K562 (cell line): ENCODE results near the gene TRAPPC1. TPM values are rescaled to one million over a fixed set of nuclear protein-coding genes. Genes with fewer than 3 reads are reported as not detected.

Experiments
- ATAC-seq: fragments of 200-7000 bp; cut with Tn5 transposase; 3 replicates; pipeline ENCODE4 v1.9.1; 2020; ENCODE audit warnings: moderate library complexity
- BruUV-seq: library from RNA; stranded (reverse); fragments of 400-500 nt; replicated peaks from 2 replicates; lab custom pipeline; 2021; lab: Mats Ljungman, UMichigan
- CTCF ChIA-PET: fragments of 300-600 bp; formaldehyde crosslinking; extraction: SDS; loops from one replicate; lab custom pipeline; 2021; ENCODE audit warnings: low intra/inter-chr PET ratio; lab: Yijun Ruan, JAX
- POLR2A ChIA-PET: fragments of 300-600, 350-650 bp; sonication (Branson Sonifier 250); formaldehyde crosslinking; extraction: SDS; loops from one replicate; lab custom pipeline; 2021; ENCODE audit warnings: antibody characterized with exemption, inconsistent platforms; lab: Yijun Ruan, JAX
- DNase-seq, 4 experiments: peaks; one replicate each; pipeline versions ENCODE4 v3.0.0 to v3.0.0-alpha.2; 2011 to 2018; ENCODE audit warnings: low spot score in 3 of 4, mixed read lengths in 3 of 4; ENCODE audit errors: extremely low read depth in 1 of 4
- FAIRE-seq: peaks from 2 replicates; lab custom pipeline; 2011; peaks lifted over from hg19 to GRCh38; lab: Jason Lieb, UNC
- H2AFZ ChIP-seq: 2 replicates; pipeline ENCODE4 v1.6.0; 2011; ENCODE audit warnings: low read depth, low read length, control low read depth, inconsistent platforms
- H3K27ac ChIP-seq: fragments of 200-600 bp; 3 replicates; pipeline ENCODE4 v1.8.0; 2011; ENCODE audit warnings: low read depth, mild to moderate bottlenecking, control low read depth, inconsistent platforms, low read length, moderate library complexity, mixed read lengths; ENCODE audit errors: extremely low read depth
- H3K27me3 ChIP-seq, 2 experiments: fragments of 300-600 bp in 1 of 2; 2 replicates in 1 of 2; 3 replicates in 1 of 2; pipeline versions ENCODE4 v1.6.0 to v1.8.0; 2011; ENCODE audit warnings: inconsistent platforms in 2 of 2, low read length in 2 of 2, mild to moderate bottlenecking in 1 of 2, mixed read lengths in 1 of 2, moderate library complexity in 1 of 2; ENCODE audit not compliant: control insufficient read depth in 2 of 2, insufficient read depth in 2 of 2
- H3K36me3 ChIP-seq: fragments of 300-600 bp; 3 replicates; pipeline ENCODE4 v1.8.0; 2011; ENCODE audit warnings: mild to moderate bottlenecking, low read length, inconsistent platforms; ENCODE audit not compliant: control insufficient read depth, insufficient read depth
- H3K4me1 ChIP-seq, 2 experiments: fragments of 200-600 bp in 1 of 2; replicated peaks in 1 of 2; 2 replicates in 1 of 2; 3 replicates in 1 of 2; pipeline versions ENCODE4 v1.5.1 to v1.8.0; 2011; ENCODE audit warnings: inconsistent platforms in 2 of 2, low read length in 2 of 2, mild to moderate bottlenecking in 1 of 2, mixed read lengths in 1 of 2, moderate library complexity in 1 of 2; ENCODE audit not compliant: control insufficient read depth in 2 of 2, insufficient read depth in 2 of 2
- H3K4me2 ChIP-seq: 2 replicates; pipeline ENCODE4 v1.6.1; 2011; ENCODE audit warnings: low read length, control low read depth, inconsistent platforms, mixed read lengths; ENCODE audit not compliant: insufficient read depth
- H3K4me3 ChIP-seq: fragments of 200-600 bp; sonication (generic), shearing (Covaris generic); 2 replicates; pipeline ENCODE4 v1.5.1; 2016; ENCODE audit warnings: control low read depth, inconsistent platforms
- H3K79me2 ChIP-seq: fragments of 200-600 bp; 3 replicates; pipeline ENCODE4 v1.8.0; 2011; ENCODE audit warnings: low read length, inconsistent platforms; ENCODE audit not compliant: control insufficient read depth, insufficient read depth
- H3K9ac ChIP-seq, 2 experiments: 2 replicates each; pipeline versions ENCODE4 v1.6.0 to v1.6.1; 2011; ENCODE audit warnings: low read depth in 2 of 2, low read length in 2 of 2, control low read depth in 1 of 2, inconsistent platforms in 1 of 2, mild to moderate bottlenecking in 1 of 2, mixed read lengths in 1 of 2; ENCODE audit not compliant: insufficient read depth in 1 of 2
- H3K9me1 ChIP-seq: one replicate; pipeline ENCODE4 v1.6.0; 2011; ENCODE audit warnings: inconsistent platforms, mild to moderate bottlenecking, low read length, moderate library complexity; ENCODE audit not compliant: control insufficient read depth, insufficient read depth
- H3K9me3 ChIP-seq: replicated peaks from 2 replicates; pipeline ENCODE4 v1.5.1; 2011; ENCODE audit warnings: low read depth, low read length, inconsistent platforms; ENCODE audit not compliant: control insufficient read depth, insufficient read depth
- H4K20me1 ChIP-seq: replicated peaks from 2 replicates; pipeline ENCODE4 v1.6.1; 2011; ENCODE audit warnings: low read length, inconsistent platforms, mixed read lengths; ENCODE audit not compliant: control insufficient read depth, insufficient read depth
- CBX3 ChIP-seq, 2 experiments: IDR thresholded peaks; 1 replicate in 1 of 2; 2 replicates in 1 of 2; pipeline ENCODE4 v1.6.1; 2012; ENCODE audit warnings: inconsistent platforms in 2 of 2, low read length in 2 of 2, borderline replicate concordance in 1 of 2, control low read depth in 1 of 2
- ELK3 ChIP-seq: fragments of 450-650 bp; formaldehyde crosslinking; IDR thresholded peaks from 2 replicates; pipeline ENCODE4 v1.4.0; 2020; ENCODE audit warnings: mild to moderate bottlenecking
- HDAC3 ChIP-seq: fragments of 450-650 bp; IDR thresholded peaks from 2 replicates; pipeline ENCODE4 v1.6.1; 2018; ENCODE audit warnings: borderline replicate concordance, mild to moderate bottlenecking, moderate library complexity; ENCODE audit not compliant: partially characterized antibody
- IRF1 ChIP-seq: sonication (generic); formaldehyde crosslinking; IDR thresholded peaks from 2 replicates; pipeline ENCODE4 v1.8.0; 2022; ENCODE audit warnings: missing genetic modification reagents, mild to moderate bottlenecking, borderline replicate concordance
- KAT2B ChIP-seq: IDR thresholded peaks from one replicate; pipeline ENCODE4 v1.6.1; 2012; ENCODE audit warnings: low read depth, mild to moderate bottlenecking, control low read depth, inconsistent platforms, low read length, moderate library complexity
- MAZ ChIP-seq, 2 experiments: fragments of 450-650 bp in 1 of 2; sonication (generic) in 1 of 2; formaldehyde crosslinking; IDR thresholded peaks in 1 of 2; conservative IDR thresholded peaks in 1 of 2; 2 replicates each; pipeline versions ENCODE4 v1.4.0 to v1.5.0; 2020; ENCODE audit warnings: mild to moderate bottlenecking in 1 of 2, missing genetic modification reagents in 1 of 2
- MCM3 ChIP-seq: fragments of 450-650 bp; IDR thresholded peaks from 2 replicates; pipeline ENCODE4 v1.6.1; 2016
- NRF1 ChIP-seq, 2 experiments: fragments of 450-650 bp; IDR thresholded peaks in 1 of 2; conservative IDR thresholded peaks in 1 of 2; 2 replicates each; pipeline ENCODE4 v1.6.1; 2014; ENCODE audit warnings: mild to moderate bottlenecking in 2 of 2
- PML ChIP-seq: IDR thresholded peaks from 2 replicates; pipeline ENCODE4 v1.6.1; 2012; ENCODE audit warnings: low read length, inconsistent platforms
- POLR2AphosphoS2 ChIP-seq: IDR thresholded peaks from 2 replicates; pipeline ENCODE4 v1.6.1; 2012; ENCODE audit warnings: low read length, improper control_type of control experiment
- POLR2H ChIP-seq: IDR thresholded peaks from 2 replicates; pipeline ENCODE4 v1.6.1; 2016; ENCODE audit warnings: missing genetic modification characterization, low read depth, mild to moderate bottlenecking, control low read depth, missing compliant biosample characterization, moderate library complexity
- TEAD2 ChIP-seq: fragments of 450-650 bp; IDR thresholded peaks from 2 replicates; pipeline ENCODE4 v1.6.1; 2016; ENCODE audit warnings: missing genetic modification characterization, control low read depth, missing compliant biosample characterization
- UBTF ChIP-seq, 2 experiments: IDR thresholded peaks; 2 replicates each; pipeline ENCODE4 v1.6.1; 2012; ENCODE audit warnings: improper control_type of control experiment in 2 of 2, low read depth in 2 of 2, low read length in 2 of 2, borderline replicate concordance in 1 of 2
- ZNF282 ChIP-seq: sonication (generic); formaldehyde crosslinking; IDR thresholded peaks from 2 replicates; pipeline ENCODE4 v1.8.1; 2023; ENCODE audit warnings: missing genetic modification reagents
- ZNF699 ChIP-seq: fragments of 250-450 bp; sonication (Bioruptor Pico); IDR thresholded peaks from 2 replicates; pipeline ENCODE4 v1.8.0; 2021; ENCODE audit warnings: mild to moderate bottlenecking, moderate library complexity; ENCODE audit not compliant: insufficient replicate concordance
- ZZZ3 ChIP-seq: fragments of 450-650 bp; IDR thresholded peaks from 2 replicates; pipeline ENCODE4 v1.6.1; 2016; ENCODE audit warnings: antibody characterized with exemption, mild to moderate bottlenecking, moderate library complexity
- WGBS: fragments of 100-300 bp; shearing (Covaris generic); methylation state at CpG from one replicate; pipeline ENCODE4 v1.1.6; 2016; ENCODE audit warnings: low coverage, mixed read lengths; ENCODE audit not compliant: insufficient coverage; ENCODE audit errors: missing lambda C conversion rate; 5-methylcytosine and 5-hydroxymethylcytosine counted together
- in situ Hi-C: fragments of 300-500 bp; cut with MboI; formaldehyde crosslinking; loops from 4 replicates; pipeline ENCODE4 v1.15.0; 2018; ENCODE audit warnings: inconsistent platforms, mixed read lengths
- intact Hi-C: fragments of 100-400 bp; cut with micrococcal nuclease; formaldehyde crosslinking; loops from 2 replicates; pipeline ENCODE4 v1.14.2; 2022
- polyA plus RNA-seq, 8 experiments: library from polyadenylated mRNA; depleted of rRNA in 4 of 8; stranded (reverse) in 5 of 8; unstranded in 3 of 8; fragments of >200 nt; fragmentation: Nextera tagmentation in 2 of 8; fragmentation: Illumina TruSeq in 1 of 8; extraction: Ambion mirVana in 2 of 8; extraction: Trizol in 1 of 8; gene quantifications; 2 replicates each; pipeline versions ENCODE4 v1.2.1 to v1.2.3, GENCODE V29; 2011 to 2014; ENCODE audit warnings: inconsistent platforms in 1 of 8, missing spikeins in 1 of 8
- total RNA-seq, 7 experiments: library from RNA; depleted of rRNA in 6 of 7; stranded (reverse); fragments of >200 nt in 6 of 7; fragmentation: Illumina TruSeq in 2 of 7; extraction: Trizol in 2 of 7; gene quantifications; 2 replicates each; pipeline versions ENCODE4 v1.2.1 to v1.2.3, GENCODE V29; 2011 to 2021; ENCODE audit warnings: low replicate concordance in 1 of 7

The TRAPPC1 gene
- total and polyA plus RNA-seq, 9 of the 15 experiments (the other 6 are each of a cell fraction or from before 2014, with no cell fraction given) = 11.7 to 82.8 (median 36.2) TPM

GRCh38 chr17:7909089-7909488, 22.7 kb downstream of the TRAPPC1 start (continued):
- TF ChIP-seq KAT2B (no peak), ZZZ3 (no peak), POLR2AphosphoS2 (no peak), UBTF (IDR thresholded peaks at IDR 0.05; ENCODE audit: borderline replicate concordance in 1 of 2, low read depth in 2 of 2, low read length in 2 of 2) (no peak), PML (no peak), ZNF699 (CRISPR knock-in tag) (no peak)

GRCh38 chr17:7903154-7904103, 28.3 kb downstream of the TRAPPC1 start:
- Histone ChIP-seq H3K9me3 (no peaks in the 10 kb centered on the region), H3K79me2 (no peaks in the 10 kb centered on the region), H3K4me2 (no peak overlapping the region), H2AFZ (no peak overlapping the region), H3K9me1 (no peaks in the 10 kb centered on the region), H3K4me1 (no peaks in the 10 kb centered on the region), H3K36me3 (peaks cover 59% of the 10 kb centered on the region), H4K20me1 (no peaks in the 10 kb centered on the region), H3K4me3 (no peak overlapping the region), H3K27ac (no peak overlapping the region), H3K9ac (no peak overlapping the region), H3K27me3 (no peaks in the 10 kb centered on the region)
- ATAC-seq (no peak), FAIRE-seq (no peak), DNase-seq (no peak)
- ChIA-PET POLR2A (no interaction called here), CTCF (no interaction called here)
- TSS peak; percentile 32 for BruUV-seq
- WGBS = 93% methylated on average over 18 of the region's 22 CpGs
- intact Hi-C loops = no loop called here
- in situ Hi-C loops = no loop called here
- no peak for TF ChIP-seq POLR2H (tag)
- TF ChIP-seq IRF1 (CRISPR knock-in tag) = no peak
- TF ChIP-seq ELK3 (CRISPR knock-in tag) = no peak
- TF ChIP-seq NRF1 (conservative IDR thresholded peaks at IDR 0.05 in 1 of 2, IDR thresholded peaks at IDR 0.05 in 1 of 2) = no peak
- no peak for TF ChIP-seq HDAC3
- TF ChIP-seq MAZ (CRISPR knock-in tag; conservative IDR thresholded peaks at IDR 0.05 in 1 of 2, IDR thresholded peaks at IDR 0.05 in 1 of 2) = no peak
- TF ChIP-seq TEAD2 (tag) = no peak
- no peak for TF ChIP-seq CBX3 (IDR thresholded peaks at IDR 0.05; ENCODE audit: borderline replicate concordance in 1 of 2, low read length in 2 of 2)
- no peak for TF ChIP-seq ZNF282 (CRISPR knock-in tag)
- no peak for TF ChIP-seq MCM3
